Testis (tissue), 2 donors: ENCODE measurements around the gene CARD19.

Source experiments
- POLR2A ChIP-seq: fragments of 450-650 bp; IDR thresholded peaks from one replicate; pipeline ENCODE4 v1.6.1; 2017; ENCODE audit warnings: antibody characterized with exemption, mild to moderate bottlenecking, moderate library complexity
- TF ChIP-seq, protein P1 (sequence below), 3 experiments: fragments of 450-650 bp in 2 of 3; fragments of 200-600 bp in 1 of 3; sonication (generic) in 1 of 3; IDR thresholded peaks; one replicate each; pipeline ENCODE4 v1.5.1; 2016 to 2019; ENCODE audit warnings: antibody characterized with exemption in 3 of 3, mild to moderate bottlenecking in 2 of 3, moderate library complexity in 1 of 3

DNA sequence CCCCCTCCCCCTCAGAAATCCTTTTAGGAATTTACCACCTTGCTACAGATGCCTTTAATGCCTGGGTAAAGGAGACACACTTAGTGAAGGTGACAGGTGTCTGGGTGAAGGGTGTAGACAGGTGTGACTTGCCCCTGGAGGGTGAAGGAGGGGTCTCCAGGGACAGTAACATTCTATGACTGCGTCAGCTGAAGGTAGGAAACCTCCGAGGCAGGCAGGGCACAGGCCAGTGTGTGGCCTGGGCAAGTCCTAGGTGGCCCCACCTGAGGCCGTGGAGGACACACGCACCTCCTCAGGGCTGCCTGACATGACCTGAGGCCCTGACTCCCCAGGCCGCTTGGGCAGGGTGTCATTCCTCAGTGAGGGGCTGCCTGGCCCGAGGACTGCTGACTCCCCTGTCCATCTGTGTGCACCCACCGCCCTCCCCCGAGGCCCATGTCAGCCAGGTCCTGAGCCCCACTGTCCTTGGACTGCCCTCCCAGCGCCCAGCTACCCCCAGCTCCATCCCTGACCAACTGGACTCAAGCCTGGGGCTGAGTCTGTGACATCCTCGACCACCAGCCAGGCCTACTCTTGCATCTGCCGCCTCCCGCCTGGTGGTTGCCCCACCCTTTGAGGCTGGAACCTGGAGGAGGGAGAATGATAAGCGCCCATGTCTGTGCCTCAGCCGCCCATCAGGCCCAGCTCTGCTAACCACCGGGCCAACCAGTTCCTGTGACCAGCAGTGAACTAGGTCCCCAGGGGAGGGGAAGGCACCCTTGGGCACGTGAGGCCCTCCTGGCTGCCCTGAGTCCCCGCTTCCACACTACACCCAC, 18.4 kb downstream of the CARD19 start:
- no peak for TF ChIP-seq POLR2A
- TF ChIP-seq, protein P1, sequence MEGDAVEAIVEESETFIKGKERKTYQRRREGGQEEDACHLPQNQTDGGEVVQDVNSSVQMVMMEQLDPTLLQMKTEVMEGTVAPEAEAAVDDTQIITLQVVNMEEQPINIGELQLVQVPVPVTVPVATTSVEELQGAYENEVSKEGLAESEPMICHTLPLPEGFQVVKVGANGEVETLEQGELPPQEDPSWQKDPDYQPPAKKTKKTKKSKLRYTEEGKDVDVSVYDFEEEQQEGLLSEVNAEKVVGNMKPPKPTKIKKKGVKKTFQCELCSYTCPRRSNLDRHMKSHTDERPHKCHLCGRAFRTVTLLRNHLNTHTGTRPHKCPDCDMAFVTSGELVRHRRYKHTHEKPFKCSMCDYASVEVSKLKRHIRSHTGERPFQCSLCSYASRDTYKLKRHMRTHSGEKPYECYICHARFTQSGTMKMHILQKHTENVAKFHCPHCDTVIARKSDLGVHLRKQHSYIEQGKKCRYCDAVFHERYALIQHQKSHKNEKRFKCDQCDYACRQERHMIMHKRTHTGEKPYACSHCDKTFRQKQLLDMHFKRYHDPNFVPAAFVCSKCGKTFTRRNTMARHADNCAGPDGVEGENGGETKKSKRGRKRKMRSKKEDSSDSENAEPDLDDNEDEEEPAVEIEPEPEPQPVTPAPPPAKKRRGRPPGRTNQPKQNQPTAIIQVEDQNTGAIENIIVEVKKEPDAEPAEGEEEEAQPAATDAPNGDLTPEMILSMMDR (IDR thresholded peaks at IDR 0.05), result no peak
